HCT116 (cell line): ENCODE results near the gene KRT12. TPM values are rescaled to one million over a fixed set of nuclear protein-coding genes. Genes with fewer than 3 reads are reported as not detected.

ENCODE experiments used
- ATAC-seq: fragments of 200-7000 bp; cut with Tn5 transposase; 2 replicates; pipeline ENCODE4 v1.9.1; 2020; ENCODE audit warnings: mild to moderate bottlenecking, moderate library complexity
- BruUV-seq: library from RNA; stranded (reverse); fragments of 400-500 nt; replicated peaks from 2 replicates; lab custom pipeline; 2021; lab: Mats Ljungman, UMichigan
- CTCF ChIA-PET: fragments of 300-600 bp; sonication (Branson Sonifier 250); formaldehyde crosslinking; loops from one replicate; lab custom pipeline; 2021; ENCODE audit warnings: antibody characterized with exemption; lab: Charles Lee
- POLR2A ChIA-PET: fragments of 300-600, 350-600 bp; sonication (Branson Sonifier 250); formaldehyde crosslinking; loops from one replicate; lab custom pipeline; 2021; ENCODE audit warnings: antibody characterized with exemption; lab: Charles Lee
- RAD21 ChIA-PET, 2 experiments: fragments of 300-600 bp; sonication (Branson Sonifier 250); formaldehyde crosslinking; loops; one replicate each; lab custom pipeline; 2023; ENCODE audit warnings: low total read pairs in 2 of 2; ENCODE audit not compliant: uncharacterized antibody in 2 of 2, unreplicated experiment in 2 of 2, low non-redundant PET in 1 of 2; lab: Charles Lee
- DNase-seq: peaks from one replicate; pipeline ENCODE4 v3.0.0-alpha.2; 2010; ENCODE audit warnings: low read depth, low spot score
- H2AFZ ChIP-seq: fragments of 200-600 bp; shearing (Covaris generic), sonication (generic); 2 replicates; pipeline ENCODE4 v1.6.1; 2017; ENCODE audit warnings: low read depth, mixed run types, mixed read lengths, antibody characterized with exemption, low read length; ENCODE audit not compliant: poor library complexity, severe bottlenecking
- H3K27ac ChIP-seq: 2 replicates; pipeline ENCODE4 v1.5.1; 2012; ENCODE audit warnings: low read depth, low read length
- H3K27me3 ChIP-seq: fragments of 200-600 bp; sonication (generic); 2 replicates; pipeline ENCODE4 v1.6.1; 2016; ENCODE audit warnings: mixed run types, low read length, mixed read lengths; ENCODE audit not compliant: insufficient read depth
- H3K36me3 ChIP-seq, 2 experiments: fragments of 200-500 bp in 1 of 2; fragments of 200-600 bp in 1 of 2; sonication (Bioruptor generic) in 1 of 2; sonication (generic) in 1 of 2; 2 replicates each; pipeline versions ENCODE4 v1.5.1 to v1.6.1; 2014 to 2016; ENCODE audit warnings: low read length in 2 of 2, inconsistent platforms in 1 of 2, mixed read lengths in 1 of 2, mixed run types in 1 of 2; ENCODE audit not compliant: insufficient read depth in 2 of 2, control insufficient read depth in 1 of 2
- H3K4me1 ChIP-seq, 2 experiments: fragments of 200-600 bp in 1 of 2; sonication (generic) in 1 of 2; 2 replicates each; pipeline versions ENCODE4 v1.5.1 to v1.6.1; 2012 to 2017; ENCODE audit warnings: low read length in 2 of 2, inconsistent platforms in 1 of 2, mild to moderate bottlenecking in 1 of 2, mixed read lengths in 1 of 2, mixed run types in 1 of 2, moderate library complexity in 1 of 2; ENCODE audit not compliant: insufficient read depth in 2 of 2, control insufficient read depth in 1 of 2
- H3K4me2 ChIP-seq: fragments of 200-600 bp; sonication (generic); 2 replicates; pipeline ENCODE4 v1.6.1; 2017; ENCODE audit warnings: mixed run types, low read length, mixed read lengths
- H3K4me3 ChIP-seq, 2 experiments: fragments of 200-600 bp in 1 of 2; sonication (generic) in 1 of 2; replicated peaks in 1 of 2; 2 replicates each; pipeline ENCODE4 v1.5.1; 2011 to 2016; ENCODE audit warnings: low read length in 2 of 2, control low read depth in 1 of 2, low read depth in 1 of 2, mild to moderate bottlenecking in 1 of 2, mixed read lengths in 1 of 2, mixed run types in 1 of 2
- H3K79me2 ChIP-seq: fragments of 200-600 bp; sonication (generic); 2 replicates; pipeline ENCODE4 v1.6.1; 2017; ENCODE audit warnings: mild to moderate bottlenecking, mixed run types, low read length, moderate library complexity, mixed read lengths; ENCODE audit not compliant: insufficient read depth
- H3K9ac ChIP-seq: fragments of 200-600 bp; sonication (generic); 2 replicates; pipeline ENCODE4 v1.6.1; 2016; ENCODE audit warnings: low read length, mixed read lengths
- H3K9me2 ChIP-seq: fragments of 200-600 bp; sonication (generic), shearing (Covaris generic); 2 replicates; pipeline ENCODE4 v1.6.1; 2017; ENCODE audit warnings: mixed run types, mild to moderate bottlenecking, moderate library complexity; ENCODE audit not compliant: insufficient read depth
- H3K9me3 ChIP-seq, 2 experiments: fragments of 200-500 bp in 1 of 2; fragments of 200-600 bp in 1 of 2; sonication (Bioruptor generic) in 1 of 2; sonication (generic) in 1 of 2; 2 replicates each; pipeline ENCODE4 v1.6.1; 2014 to 2017; ENCODE audit warnings: low read length in 2 of 2, mixed read lengths in 2 of 2, inconsistent platforms in 1 of 2, low read depth in 1 of 2, mild to moderate bottlenecking in 1 of 2, mixed run types in 1 of 2, moderate library complexity in 1 of 2; ENCODE audit not compliant: control insufficient read depth in 1 of 2, insufficient read depth in 1 of 2
- H4K20me1 ChIP-seq: fragments of 200-600 bp; sonication (generic), shearing (Covaris generic); 2 replicates; pipeline ENCODE4 v1.6.1; 2017; ENCODE audit warnings: mixed run types, mild to moderate bottlenecking, moderate library complexity; ENCODE audit not compliant: insufficient read depth
- ATF3 ChIP-seq: IDR thresholded peaks from 2 replicates; pipeline ENCODE4 v1.6.1; 2012
- EGR1 ChIP-seq: IDR thresholded peaks from 2 replicates; pipeline ENCODE4 v1.6.1; 2012; ENCODE audit warnings: low read depth
- ELF1 ChIP-seq: IDR thresholded peaks from 2 replicates; pipeline ENCODE4 v1.6.1; 2012; ENCODE audit warnings: low read depth, borderline replicate concordance
- FOSL1 ChIP-seq: IDR thresholded peaks from 2 replicates; pipeline ENCODE4 v1.6.1; 2012; ENCODE audit warnings: low read depth
- MAX ChIP-seq: IDR thresholded peaks from 2 replicates; pipeline ENCODE4 v1.6.1; 2012
- POLR2A ChIP-seq: IDR thresholded peaks from 2 replicates; pipeline ENCODE4 v1.7.0; 2011; ENCODE audit warnings: borderline replicate concordance; ENCODE audit not compliant: insufficient read depth, insufficient read length; ENCODE audit errors: extremely low read depth
- RAD21 ChIP-seq: IDR thresholded peaks from 2 replicates; pipeline ENCODE4 v1.6.1; 2012; ENCODE audit warnings: low read depth, mild to moderate bottlenecking
- REST ChIP-seq: IDR thresholded peaks from 2 replicates; pipeline ENCODE4 v1.6.1; 2012; ENCODE audit warnings: low read depth
- SIN3A ChIP-seq: IDR thresholded peaks from 2 replicates; pipeline ENCODE4 v1.6.1; 2012; ENCODE audit warnings: low read depth
- SP1 ChIP-seq: IDR thresholded peaks from 2 replicates; pipeline ENCODE4 v1.6.1; 2012; ENCODE audit warnings: low read depth
- TCF7L2 ChIP-seq: IDR thresholded peaks from 2 replicates; pipeline ENCODE4 v1.7.0; 2011; ENCODE audit warnings: borderline replicate concordance, inconsistent platforms; ENCODE audit not compliant: insufficient read depth, insufficient read length; ENCODE audit errors: extremely low read depth
- ZFX ChIP-seq: fragments of 450-650 bp; IDR thresholded peaks from 2 replicates; pipeline ENCODE4 v1.6.1; 2017
- intact Hi-C: fragments of 100-400 bp; cut with micrococcal nuclease; formaldehyde crosslinking; loops from 2 replicates; pipeline ENCODE4 v1.10.0; 2022
- total RNA-seq: library from RNA; stranded (reverse); gene quantifications from one replicate; pipeline ENCODE4 v1.2.1, GENCODE V29; 2021; ENCODE audit not compliant: unreplicated experiment

The KRT12 gene
- total RNA-seq, 1 experiment from 2014 or later: not detected

- RAD21 ChIA-PET: no interaction called here
These were observed 6.8 kb upstream of the KRT12 start for GRCh38 chr17:40873801-40874200.

More at GRCh38 chr17:40873801-40874200, 6.8 kb upstream of the KRT12 start:
- H3K79me2 ChIP-seq: no peaks in the 10 kb centered on the region
- H3K9me2 ChIP-seq: no peaks in the 10 kb centered on the region
- ChIA-PET POLR2A (no interaction called here), CTCF (interaction anchor here (0.8 to 1.6 kb wide), 6 partner anchors 8 to 775 kb away, joined by 3 to 6 read pairs (median 4); partner anchors contain the start of gene KRT20)
- no peak for DNase-seq
- no peak overlapping the region for H3K4me3 ChIP-seq
- H3K27me3 ChIP-seq: no peaks in the 10 kb centered on the region
- ATAC-seq: no peak
- no peak overlapping the region for H3K9ac ChIP-seq
- BruUV-seq: no TSS peak
- no peak for TF ChIP-seq SP1
- no peak for TF ChIP-seq FOSL1
- no peak for TF ChIP-seq POLR2A
- no peak for TF ChIP-seq ELF1
- no peak for TF ChIP-seq ATF3
- no peak for TF ChIP-seq ZFX
- TF ChIP-seq TCF7L2: no peak
- TF ChIP-seq EGR1: no peak
- no peak for TF ChIP-seq SIN3A
- TF ChIP-seq RAD21: no peak
- no peak for TF ChIP-seq REST
- TF ChIP-seq MAX: no peak
- TF ChIP-seq, all 23 proteins: peak for 0
- no peaks in the 10 kb centered on the region for H3K4me1 ChIP-seq
- H3K4me2 ChIP-seq: no peak overlapping the region
- no peaks in the 10 kb centered on the region for H4K20me1 ChIP-seq
- H3K27ac ChIP-seq: no peak overlapping the region
- H3K9me3 ChIP-seq: no peaks in the 10 kb centered on the region; a peak in 1 of 4 replicates
- no peaks in the 10 kb centered on the region for H3K36me3 ChIP-seq
- intact Hi-C loops: no loop called here
- no peak overlapping the region for H2AFZ ChIP-seq
